Fibroblast of skin of right biceps (primary cell): ENCODE results near the gene NT5E.
"Not testable (repeated sequence)": the region's sequence is repeated elsewhere in the genome, so short reads cannot be mapped to it uniquely, and the experiment has no call there.

Experiments
- DNase-seq: peaks from one replicate; pipeline ENCODE4 v3.0.0-alpha.2; 2013

NT5E gene

DNA sequence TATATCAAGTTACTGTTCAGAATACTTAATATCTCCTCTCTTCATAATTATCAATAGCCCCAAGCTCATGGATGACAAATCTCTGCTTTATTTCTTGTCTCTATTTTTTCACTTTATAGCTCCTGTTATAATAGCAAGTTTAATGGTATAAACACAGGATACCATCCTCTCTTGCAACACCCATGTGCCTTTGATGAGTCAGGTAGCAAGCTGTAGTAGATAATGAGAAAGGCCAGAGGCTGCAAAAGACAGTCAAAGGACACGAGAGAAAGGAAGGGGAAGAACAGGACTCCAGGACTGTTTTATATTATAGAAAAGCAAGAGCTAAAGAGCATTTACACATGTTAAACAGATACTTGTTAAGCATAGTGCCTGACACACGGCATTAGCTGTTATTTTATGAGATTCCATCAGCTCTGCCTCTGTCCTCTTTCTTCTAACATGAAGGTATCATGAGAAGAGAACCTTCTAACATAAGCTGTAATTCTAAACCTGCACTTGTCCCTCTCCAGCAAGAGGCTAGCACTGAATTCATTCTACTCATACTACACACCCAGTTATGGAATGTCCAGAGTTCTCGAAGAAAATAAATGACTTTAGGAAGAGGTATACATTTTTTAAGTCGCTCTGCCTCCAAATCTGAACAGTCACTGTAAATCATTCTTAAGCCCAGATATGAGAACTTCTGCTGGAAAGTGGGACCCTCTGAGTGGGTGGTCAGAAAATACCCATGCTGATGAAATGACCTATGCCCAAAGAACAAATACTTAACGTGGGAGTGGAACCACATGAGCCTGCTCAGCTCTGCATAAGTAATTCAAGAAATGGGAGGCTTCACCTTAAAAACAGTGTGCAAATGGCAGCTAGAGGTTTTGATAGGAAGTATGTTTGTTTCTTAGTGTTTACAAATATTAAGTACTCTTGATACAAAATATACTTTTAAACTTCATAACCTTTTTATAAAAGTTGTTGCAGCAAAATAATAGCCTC is 45.0 kb downstream of the NT5E start:
- no peak for DNase-seq

DNA sequence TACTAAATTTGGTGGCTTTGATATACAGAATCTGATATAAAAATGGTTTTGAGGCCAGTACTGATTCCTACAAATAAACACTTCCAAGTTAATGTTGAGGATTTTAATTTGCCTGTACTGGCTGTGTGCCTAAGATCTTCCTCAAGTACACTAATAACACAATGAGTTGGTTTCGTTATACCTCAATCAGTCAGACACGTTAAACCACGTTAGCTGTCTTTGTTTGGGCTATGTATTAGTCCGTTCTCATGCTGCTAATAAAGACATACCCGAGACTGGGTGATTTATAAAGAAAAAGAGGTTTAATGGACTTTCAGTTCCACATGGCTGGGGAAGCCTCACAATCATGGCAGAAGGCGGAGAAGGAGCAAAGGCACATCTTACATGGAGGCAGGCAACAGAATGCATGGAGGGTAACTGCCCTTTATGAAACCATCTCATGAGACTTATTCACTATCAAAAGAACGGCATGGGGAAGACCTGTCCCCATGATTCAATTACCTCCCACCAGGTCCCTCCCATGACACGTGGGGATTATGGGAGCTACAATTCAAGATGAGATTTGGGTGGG is 46.2 kb downstream of the NT5E start:
- DNase-seq = no peak

DNA sequence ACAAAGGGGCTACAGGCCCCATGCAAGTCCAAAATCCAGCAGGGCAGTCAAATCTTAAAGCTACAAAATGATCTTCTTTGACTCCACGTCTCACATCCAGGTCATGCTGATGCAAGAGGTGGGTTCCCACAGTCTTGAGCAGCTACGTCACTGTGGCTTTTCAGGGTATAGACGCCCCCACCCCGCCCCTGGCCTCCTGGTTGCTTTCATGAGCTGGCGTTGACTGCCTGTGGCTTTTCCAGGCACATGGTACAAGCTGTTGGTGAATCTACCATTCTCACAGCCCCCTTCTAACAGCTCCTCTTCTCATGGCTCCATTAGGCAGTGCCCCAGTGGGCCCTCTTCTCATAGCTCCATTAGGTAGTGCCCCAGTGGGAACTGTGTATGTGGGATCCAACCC is 47.0 kb downstream of the NT5E start:
- DNase-seq = no peak

GRCh38 chr6:85498596-85499258 is 48.8 kb downstream of the NT5E start:
- peak; percentile 29 for DNase-seq

- DNase-seq = no peak
Measured at GRCh38 chr6:85506441-85507093, 56.7 kb downstream of the NT5E start.

DNA sequence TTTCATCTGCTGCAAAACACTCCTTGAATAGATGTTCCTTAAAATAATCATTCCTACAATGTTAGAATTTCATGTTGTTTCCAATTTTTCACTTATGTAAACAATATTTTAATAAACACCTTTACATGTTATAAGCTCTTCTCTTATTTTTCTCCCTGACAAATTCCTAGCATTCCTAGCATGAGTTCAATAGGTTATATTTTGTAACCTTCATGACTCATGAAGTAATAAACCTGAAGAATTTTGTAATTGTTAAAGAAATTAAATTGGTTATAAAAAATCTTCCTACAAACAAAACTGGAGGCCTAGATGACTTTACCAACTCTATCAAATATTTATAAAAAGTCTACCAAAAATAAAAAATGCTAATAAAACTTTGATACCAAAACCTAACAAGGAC is 66.3 kb downstream of the NT5E start:
- DNase-seq = peak; percentile 30

DNA sequence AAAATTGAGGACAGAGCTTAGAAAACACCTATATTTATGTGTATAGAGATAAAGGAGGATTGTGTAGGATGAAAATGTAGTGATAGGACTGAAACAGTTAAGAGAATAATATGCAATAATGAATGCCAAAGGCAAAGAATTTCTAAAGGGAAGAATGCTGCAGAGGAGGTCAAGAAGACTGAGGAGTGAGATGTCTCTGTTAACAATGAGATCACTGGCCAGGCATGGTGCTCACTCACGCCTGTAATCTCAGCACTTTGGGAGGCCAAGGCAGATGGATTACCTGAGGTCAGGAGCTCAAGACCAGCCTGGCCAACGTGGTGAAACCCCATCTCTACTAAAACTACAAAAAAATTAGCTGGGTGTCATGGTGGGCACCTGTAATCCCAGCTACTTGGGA is 74.4 kb downstream of the NT5E start:
- DNase-seq = not testable (repeated sequence)

DNA sequence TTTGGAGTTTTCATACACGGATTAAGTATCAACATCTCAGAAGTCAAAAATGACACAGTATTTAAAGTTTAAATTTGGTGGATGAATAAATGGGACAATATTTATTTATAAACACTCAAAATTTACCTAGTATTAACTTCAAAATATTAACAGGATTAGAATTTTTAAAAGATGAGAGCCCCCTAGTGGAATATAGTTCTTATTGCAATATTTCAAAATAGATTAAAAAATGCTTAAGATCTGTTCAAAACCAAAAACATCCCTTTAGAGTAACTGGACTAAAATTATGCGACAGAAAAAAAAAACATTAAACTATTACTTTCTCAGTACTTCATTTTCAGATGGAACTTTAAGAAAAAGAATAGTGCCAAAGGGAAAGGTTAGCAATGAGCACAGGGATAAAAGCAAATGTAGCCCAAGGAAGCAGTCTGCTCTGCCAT is 87.2 kb downstream of the NT5E start:
- peak; percentile 7 for DNase-seq

DNA sequence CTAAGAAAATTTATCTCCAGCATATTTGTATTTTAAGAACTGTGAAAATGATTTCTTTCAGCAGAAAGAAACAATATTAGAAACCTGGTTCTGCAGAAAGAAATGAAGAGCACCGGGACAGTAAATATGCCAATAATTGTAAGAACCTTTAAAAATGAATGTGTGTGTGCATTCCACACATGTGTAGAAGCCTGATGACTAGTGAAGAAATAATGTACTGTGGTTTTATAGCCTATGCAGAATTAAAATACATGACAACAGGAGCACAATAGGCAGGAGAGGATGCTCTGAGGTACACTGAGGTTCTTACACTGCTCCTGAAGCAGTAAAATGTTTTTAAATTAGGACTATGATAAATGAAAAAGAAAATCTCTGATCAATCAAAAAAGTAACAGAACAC is 94.9 kb downstream of the NT5E start:
- DNase-seq = peak; percentile 50
